ENCODE data around the gene ZFYVE28.

ZFYVE28 gene

DNA sequence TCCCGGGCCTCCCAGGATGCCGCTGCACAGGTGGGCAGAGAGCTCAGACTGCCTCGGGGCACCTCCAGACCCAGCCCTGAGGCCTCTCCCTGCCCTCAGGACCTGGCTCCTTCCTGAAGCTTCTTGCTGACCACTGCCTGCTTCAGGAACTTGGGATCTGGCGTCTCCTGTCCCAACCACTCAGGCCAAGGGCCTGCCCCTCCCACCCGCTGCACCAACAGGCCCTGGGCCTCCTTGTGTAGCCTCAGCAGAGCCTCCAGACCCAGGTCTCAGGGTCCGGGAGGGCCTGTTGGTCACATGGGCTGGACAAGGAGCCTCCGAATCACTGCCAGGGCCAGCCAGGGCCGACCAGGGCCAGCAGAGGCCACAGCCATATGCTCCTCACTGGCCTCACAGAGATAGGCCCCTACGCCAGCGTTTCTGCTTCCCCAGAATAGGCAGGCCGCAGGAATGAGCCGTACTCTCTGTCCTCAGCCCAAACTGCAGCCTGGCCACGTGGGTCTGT lies 159.4 kb downstream of the ZFYVE28 start:
- DNase-seq (ENCODE audit: low read depth), result no peak

DNA sequence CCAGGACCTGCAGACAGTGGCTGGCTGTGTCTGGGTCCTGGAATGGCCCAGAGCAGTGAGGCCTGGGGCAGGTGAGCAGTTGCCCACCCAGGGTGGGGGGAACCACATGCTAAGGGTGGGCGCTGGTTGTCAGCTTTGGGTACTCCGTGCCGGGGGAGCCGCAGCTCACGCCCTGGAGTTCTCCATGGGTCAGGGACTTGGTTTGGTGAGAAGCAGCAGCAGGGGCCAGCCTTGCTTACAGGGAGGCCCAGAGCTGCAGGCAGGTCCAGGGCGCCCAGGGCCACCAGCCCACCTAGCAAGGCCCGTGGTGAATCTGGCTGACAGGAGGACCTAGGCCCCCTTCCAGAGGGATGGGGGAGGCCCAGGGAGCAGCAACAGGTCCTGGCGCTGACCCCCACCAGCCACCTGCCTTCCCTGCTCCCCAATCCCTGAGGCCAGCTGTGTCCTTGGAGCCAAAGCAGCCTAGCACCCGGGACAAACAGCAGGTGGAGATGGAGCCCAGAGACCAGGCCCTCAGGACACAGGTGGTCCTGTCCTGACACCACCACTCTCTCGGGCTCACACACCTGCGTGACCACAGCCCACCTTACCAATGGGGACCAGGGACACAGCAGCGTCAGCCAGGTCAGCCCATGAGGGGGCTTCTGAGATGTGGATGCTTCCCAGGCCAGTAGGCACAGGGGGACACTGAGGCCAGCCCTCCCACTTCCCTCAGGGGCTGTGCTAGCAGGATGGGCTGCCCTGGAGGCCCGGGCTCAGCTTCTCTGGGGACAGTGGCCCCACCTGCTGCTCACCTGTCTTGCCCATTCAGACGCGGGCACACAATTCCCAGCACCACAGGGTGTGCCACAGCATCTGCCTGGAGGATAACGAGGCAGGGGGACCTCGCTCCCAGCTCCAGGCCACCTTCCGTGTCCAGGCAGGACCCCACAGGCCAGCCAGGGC lies 160.1 kb downstream of the ZFYVE28 start:
- no peak for DNase-seq (ENCODE audit: low read depth)

DNA sequence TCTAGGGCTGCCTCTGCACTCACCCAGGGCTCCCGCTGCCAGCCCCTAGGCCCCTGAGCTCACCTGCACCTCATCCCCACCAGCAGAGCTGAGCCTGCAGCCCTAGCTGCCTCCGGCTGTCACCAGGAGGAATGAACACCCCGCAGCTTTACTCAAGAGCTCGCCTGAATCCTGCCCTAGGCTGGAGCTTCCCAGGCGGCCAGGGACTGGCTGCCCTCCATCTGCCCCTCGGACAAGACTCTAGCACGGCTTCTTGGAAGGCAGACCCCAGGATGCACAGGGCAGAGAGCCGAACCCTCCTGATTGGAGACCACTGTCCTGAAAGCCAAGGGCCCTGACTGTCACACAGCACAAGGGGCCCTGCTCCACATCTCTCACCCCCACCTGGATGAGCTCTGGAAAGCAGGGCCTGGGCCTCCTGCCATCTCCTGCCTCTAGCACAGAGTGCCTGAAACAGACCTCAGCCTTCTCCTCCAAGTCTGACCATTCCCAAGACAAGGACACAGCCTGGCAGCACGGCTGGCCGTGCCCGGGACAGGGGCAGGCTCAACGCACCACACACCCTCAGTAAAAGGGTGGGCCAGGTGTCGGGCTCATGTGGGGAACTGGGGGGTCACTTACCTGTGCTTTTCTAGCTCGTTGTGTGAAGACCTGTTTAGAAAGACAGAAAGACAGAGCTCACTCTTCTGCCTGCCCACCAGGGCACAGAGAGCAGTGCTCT lies 160.9 kb downstream of the ZFYVE28 start:
- no peak for DNase-seq (ENCODE audit: low read depth)

DNA sequence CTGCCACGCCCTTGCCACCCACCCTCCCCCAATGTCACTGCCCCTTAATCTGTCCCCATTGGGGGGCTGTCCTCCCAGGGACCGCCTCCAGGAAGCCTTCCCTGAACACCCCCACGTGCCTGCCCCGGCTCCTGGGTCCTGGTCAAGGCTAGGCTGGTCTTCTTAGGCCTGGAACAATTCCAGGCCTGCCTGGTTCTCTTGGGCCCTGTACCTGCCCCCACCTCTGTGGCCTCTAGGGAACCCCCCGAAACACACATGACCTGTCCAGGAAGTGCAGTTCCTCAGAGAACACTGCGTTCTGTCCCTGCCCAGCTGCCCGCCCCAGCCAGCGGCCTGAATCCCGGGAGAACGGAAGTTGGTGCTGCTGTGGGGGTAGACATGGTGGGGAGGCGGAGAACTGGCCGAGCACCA lies 161.7 kb downstream of the ZFYVE28 start:
- DNase-seq (ENCODE audit: low read depth), result no peak

DNA sequence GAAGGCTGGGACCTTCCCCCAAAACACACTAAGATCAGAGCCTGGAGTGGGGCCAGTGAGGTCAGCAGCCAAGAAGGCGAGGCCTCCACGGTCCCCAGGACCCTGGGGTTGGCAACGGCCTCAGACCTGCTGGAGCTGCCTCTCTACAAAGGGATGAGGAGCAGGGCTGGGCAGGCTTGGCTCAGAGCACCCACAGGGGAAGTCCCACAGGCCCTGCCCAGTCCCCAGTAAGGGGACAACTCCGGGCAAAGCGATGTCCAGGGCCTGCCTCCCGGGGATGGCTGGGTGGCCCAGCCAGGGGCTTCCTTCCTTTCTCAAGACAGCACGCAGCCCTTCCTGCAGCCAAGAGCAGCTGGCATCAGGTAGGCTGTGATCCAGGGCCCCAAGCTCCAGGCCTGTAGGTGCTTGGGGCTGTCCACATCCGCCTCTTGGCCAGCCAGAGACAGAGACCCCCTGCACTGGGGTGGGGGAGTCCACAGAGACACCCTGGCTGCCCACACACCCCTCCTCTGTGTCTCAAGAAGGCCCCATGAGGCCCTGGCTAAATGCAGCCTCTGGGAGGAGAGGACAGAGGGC lies 162.2 kb downstream of the ZFYVE28 start:
- no peak for DNase-seq (ENCODE audit: low read depth)

DNA sequence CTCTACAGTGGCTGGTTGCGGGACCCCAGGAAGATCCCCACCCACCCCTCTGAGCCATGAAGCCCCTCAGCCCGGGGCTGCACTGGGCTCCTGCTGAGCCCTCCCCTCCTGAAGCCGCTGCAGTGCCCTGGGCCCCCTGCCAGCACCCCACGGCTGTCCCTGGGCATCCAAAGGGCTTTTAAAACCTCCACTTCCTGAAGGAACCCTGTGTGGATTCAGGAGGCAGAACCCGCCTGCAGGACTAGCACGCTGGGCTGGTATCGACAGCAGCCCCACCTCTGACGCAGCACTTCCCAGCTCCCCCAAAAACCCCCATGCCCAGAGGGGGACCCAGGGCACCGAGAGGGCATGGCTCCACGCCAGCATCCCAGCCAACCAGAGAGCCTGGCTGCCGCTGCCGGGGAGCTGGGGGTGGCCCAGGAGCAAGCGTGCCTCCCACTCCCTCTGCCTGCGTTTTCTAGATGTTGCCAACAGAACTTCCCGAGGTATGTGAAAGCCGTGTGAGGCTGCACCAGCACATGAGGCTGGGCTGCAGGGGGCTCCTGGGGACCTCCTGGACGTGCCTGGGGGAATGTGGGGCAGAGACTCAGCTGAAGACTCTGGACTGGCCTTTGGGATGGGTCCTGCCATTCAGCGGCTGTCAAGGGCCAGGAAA lies 162.8 kb downstream of the ZFYVE28 start:
- no peak for DNase-seq (ENCODE audit: low read depth)

DNA sequence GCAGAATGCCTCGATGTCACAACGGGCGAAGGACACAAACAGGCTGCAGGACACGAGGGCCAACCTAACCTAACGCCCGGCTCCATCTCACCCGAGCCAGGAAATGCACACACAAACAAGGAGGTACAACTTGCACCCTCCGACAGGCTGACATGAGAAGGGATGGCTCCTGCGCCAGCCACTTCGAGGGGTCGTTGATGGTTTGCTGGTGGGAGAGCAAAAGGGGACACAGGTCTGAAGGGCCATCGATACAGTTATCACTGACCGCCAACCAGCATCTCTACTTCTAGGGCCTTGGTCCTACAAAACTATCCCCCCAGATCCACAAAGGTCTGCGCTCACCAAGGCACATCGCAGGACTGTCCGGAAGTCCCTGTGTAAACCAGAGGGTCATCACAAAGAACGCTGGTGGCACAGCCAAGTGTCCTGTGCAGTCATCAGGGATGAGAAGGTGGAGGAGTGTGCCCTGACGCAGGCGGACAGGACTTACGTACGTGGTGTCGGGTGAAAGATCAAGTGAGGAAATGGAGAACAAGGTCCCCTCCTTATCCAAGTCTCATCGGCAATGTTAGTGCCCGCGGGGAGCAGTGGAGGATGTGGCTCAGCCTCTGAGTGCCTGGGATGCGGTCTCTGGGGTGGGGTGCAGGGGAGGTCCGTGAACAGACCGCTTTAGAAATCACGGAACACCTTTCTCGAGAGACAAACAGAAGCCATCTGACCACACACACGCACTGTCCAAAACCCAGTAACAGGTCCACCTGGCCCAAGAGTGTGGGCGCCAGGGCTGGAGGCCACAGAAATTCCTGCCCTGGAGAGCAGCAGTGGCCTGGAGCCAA lies 163.6 kb downstream of the ZFYVE28 start:
- no peak for DNase-seq (ENCODE audit: low read depth)

DNA sequence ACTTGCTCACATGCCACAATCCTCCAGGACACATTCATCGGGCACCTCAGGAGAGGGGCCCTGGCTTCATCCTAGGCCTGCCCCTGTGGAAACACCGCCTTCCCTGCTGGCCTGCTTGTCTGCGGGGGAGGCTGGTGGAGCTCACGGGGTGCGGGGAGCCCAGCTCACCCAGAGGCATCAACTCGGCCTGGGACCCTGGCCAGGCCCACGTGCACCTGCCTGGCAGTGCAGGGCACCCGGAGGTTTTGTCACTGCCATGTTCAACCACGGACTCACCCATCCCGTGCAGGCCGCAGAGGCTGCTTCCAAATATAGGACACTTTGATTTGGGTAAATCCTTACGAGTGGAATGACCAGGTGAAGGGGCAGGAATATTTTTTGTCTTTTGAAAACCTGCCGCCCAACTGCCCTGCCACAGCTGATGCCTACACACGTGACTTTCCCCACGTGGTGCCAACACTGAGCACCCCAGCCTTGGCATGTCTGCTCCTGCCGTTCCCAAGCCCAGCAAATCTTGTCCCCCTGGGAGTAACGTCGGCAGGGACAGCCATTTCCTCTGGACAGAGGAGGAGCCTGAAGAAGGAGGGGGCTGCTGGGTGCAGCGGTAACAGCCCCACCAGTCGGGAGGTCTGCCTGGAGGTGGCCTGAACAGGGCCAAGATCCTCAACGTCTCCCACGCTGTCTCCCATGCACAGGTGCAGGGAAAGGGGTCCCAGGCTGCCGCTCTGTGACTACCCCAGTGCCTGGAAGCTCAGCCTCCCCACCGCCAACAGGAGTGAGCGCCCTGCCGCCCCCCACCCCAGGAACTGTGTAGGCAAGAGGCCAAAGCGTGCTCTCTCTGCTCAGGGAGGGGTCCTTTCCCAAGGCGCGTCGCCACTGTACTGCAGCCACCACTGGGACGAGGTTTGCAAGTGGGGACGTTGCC lies 165.0 kb downstream of the ZFYVE28 start:
- DNase-seq (ENCODE audit: low read depth), result no peak

DNA sequence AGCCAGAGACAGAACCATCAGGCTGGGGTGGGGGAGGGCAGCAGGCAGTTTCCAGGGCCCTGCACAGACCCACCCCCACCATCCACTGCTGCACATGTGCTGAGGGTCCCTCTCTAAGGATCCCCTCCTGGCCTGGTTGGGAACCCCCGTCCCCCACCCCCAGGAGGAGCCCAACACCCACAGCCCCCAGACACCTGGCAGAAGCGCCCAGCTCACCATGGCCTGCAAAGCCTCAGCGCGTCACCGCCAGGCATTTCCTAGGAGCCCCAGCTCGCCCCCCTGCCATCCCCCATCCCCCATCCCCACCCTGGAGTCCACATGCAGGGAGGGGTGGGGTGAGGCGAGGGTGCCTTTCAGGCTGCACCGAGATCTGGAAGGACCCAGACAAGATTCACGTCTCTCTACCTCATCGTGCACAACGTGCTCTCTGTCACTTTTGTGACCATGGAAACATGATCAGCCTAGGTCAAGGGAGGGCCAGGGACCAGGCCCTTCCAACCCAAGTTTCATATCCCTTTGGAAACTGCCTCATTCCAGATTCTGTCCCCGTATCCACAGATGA lies 165.8 kb downstream of the ZFYVE28 start:
- DNase-seq (ENCODE audit: low read depth), result no peak

DNA sequence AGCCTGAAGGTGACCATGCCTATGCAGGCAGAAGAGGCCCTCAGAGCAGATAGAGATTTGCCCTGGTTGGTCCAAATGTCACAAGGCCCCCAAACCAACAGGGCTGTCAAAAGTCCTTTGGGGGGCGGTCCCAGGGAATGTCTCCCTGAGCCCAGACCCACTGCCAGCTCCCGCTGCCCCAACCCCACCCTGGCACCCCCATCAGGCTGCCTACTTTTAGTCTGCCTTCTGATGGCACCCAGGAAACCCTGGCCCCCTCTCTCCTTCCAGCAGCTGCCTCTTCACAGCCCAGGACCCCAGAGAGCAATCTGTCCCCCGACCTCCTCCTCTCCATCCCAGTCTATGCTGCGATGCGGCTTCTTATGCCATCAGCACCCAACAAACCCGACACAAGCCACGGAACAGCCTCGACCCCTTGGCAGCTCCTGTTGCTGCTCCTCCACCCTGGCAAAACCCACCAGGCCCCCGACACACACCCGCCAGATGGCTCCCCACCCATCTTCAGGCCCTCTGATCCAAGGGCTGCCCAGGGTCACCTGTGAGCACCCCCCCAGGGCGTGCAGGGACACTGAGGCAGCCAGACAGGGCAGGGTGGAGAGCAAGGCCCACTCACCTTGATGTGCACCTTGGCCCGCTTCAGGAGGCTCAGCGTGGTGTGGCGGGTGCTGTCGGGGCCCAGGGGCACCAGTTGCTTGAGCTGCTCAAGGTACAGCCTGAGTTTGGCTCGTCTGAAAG lies 166.5 kb downstream of the ZFYVE28 start:
- DNase-seq (ENCODE audit: low read depth), result no peak

DNA sequence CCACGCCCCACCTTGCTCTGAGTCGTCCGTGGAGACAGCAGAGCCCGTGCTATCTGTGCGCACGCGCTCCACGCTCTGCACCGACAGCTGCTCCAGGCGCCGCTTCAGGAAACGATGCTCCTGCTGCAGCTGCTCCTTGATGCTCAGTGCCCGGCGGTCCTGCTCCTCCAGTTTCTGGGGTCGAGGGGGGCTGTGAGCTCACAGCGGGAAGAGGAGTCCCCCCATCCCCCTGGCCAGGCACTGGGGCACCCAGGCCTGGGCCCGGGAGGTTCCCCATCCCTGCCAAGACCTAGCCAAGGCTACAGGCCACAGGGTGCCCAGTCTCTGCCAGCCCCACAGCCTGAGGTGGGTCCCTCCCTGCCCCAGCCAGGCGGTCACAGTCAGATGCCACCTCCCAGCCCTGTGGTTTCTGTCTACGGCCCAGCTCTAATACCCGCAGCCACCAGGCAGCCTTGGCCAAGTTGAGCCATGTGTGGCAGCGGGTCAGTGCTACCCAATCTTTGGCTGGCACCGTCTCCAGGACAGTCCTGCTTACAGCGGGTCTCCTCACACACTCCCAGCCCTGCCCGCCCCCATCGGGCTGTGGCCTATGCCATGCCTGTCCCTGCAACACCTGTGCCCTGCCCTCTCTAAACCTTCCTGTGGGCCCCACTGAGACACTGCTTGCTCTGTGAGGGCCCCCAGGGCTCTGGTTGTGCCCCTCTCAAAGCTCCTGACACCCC lies 167.2 kb downstream of the ZFYVE28 start:
- DNase-seq (ENCODE audit: low read depth), result no peak

DNA sequence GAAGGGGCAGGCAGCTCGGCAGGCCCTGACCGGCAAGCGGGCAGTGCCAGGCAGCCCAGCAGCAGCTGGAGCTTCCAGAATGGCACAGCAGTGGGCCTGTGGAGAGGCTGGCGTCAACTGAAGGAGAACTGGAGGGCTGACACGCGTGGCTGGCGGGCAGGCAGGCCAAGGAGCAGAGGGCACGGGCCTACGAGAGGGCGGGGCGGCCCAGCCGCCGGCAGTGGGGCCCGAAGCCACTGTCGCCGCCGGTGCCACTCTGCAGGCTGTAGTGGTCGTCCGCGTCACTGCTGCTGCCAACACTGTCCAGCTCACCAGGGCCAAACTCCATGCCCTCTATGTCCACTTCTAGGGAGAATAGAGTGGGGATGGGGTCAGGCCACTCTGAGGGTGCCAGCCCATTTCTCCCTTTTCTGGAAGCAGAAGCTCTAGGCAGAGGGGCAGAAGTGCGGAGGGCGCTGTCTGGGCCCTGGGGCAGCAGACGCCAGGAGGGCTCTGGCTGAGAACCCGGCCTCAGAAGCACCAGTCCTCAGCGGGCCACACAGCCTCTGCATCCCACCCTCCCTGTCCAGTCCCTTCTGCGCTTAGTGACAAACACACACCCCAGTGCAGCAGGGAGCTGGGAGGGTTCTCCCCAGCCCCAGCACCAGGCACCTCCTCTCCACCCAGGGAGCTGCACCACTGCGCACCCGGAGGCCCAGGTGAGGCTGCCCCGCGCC lies 167.9 kb downstream of the ZFYVE28 start:
- DNase-seq (ENCODE audit: low read depth), result no peak

DNA sequence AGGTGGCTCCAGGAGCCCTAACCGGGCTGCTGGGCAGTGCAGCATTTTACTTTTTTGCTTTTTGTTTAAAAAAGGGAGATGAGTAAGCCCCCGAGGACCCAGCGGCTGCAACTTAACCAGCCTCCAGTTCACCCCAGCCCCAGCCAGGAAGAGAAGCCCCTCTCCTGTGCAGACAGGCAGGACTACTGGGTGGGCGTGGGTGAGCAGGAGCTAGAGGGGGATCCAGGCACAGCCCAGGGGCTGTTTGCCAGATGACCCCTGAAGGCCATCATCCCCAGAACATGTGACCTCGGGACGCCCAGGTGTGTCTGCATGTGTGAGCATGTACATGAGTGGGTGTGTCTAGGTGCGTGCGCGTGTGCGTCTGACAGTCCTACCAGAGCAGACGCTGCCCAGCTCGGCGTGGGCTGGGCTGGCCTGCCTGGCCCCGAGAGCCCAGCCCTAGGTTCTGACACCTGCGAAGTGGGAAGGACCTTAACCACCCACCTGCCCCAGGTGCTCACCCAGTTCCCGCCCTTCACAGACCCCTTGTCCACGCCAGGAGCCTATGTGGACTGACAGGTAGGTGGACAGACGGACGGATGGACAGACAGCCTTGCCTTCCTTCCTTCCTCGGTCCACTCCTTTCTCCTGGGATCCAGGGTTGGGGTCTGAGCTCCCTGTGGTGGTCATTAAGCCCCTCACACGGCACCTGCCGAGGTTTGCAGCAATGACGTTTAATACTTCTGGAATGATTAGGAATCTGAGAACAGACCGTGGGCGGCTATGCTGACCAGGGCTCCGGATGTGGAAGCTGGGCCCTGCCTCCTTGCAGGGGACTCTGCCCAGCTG lies 168.7 kb downstream of the ZFYVE28 start:
- no peak for DNase-seq (ENCODE audit: low read depth)

DNA sequence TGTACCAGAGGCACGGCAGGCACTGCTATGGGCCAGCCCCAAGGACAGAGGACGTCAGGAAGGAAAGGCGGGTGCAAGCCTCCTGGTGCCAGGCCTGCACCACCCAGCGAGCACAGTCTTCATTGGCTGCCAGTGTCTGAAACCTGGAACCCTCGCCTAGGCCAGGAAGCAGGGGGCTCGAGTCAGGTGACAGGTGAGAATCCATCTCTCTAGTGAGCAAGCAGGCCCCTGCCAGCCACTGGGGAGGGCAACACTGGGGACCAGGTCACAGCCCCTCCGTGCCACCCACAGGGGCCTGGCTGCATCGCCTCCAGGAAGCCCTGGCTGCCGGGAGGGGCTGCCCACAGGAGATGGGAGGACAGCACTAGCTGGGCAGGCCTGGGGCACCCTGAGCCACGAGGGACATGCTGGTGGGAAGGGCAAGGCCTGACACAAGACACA lies 169.6 kb downstream of the ZFYVE28 start:
- no peak for DNase-seq (ENCODE audit: low read depth)

DNA sequence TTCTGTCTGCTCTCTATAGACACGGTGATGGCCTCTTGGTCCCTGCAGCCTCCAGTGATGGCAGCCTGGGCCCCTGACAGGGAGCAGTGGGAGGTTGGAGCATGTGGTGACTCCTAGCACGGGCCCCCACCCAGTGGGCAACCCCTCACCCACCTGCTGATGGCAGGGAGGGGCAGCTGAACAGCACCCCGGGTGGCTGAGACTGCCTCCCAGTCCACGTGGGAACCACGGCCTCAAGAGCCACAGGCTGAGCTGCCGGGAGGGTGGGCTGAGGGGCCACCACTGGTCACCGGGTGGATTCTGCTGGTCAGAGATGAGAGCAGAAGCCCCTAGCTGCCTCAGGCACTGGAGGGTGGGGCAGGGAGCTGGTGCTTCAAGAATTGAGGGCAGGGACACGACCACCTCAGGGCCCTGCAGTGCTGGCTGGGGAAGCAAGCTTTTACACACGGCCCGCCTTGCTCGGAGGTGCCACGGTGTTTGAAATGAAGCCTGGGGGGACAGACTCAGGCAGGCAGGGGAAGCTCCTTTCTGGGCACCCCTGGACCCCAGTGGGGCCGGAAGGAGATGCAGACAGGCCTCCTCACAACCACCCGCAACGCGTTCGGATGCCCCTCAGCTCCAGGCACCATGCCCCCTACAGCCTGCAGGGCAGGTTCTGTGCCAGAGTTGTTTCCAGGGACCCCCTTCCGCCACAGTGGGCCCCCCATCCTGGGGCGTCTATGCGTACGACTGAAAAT lies 170.2 kb downstream of the ZFYVE28 start:
- DNase-seq (ENCODE audit: low read depth), result no peak
